ENCODE data around the gene REPS1.
"Not testable (repeated sequence)": the region's sequence is repeated elsewhere in the genome, so short reads cannot be mapped to it uniquely, and the experiment has no call there.

The REPS1 gene

GRCh38 chr6:138948004-138948403, 40.0 kb downstream of the REPS1 start:
- DNase-seq (ENCODE audit: low spot score), result no peak
- in situ Hi-C loops (cut with MboI; ENCODE audit: low sequenced_read_pairs, unreplicated experiment), result no loop called here
- TF ChIP-seq CTCF (IDR thresholded peaks at IDR 0.05; ENCODE audit: borderline replicate concordance, control extremely low read depth, extremely low read depth, insufficient read depth, missing control alignments), result no peak

- no peak for DNase-seq (ENCODE audit: low spot score)
- no peak for TF ChIP-seq CTCF (IDR thresholded peaks at IDR 0.05; ENCODE audit: borderline replicate concordance, control extremely low read depth, extremely low read depth, insufficient read depth, missing control alignments)
- in situ Hi-C loops (cut with MboI; ENCODE audit: low sequenced_read_pairs, unreplicated experiment), result no loop called here
These were observed 42.7 kb downstream of the REPS1 start for GRCh38 chr6:138945354-138945753.

- in situ Hi-C loops (cut with MboI; ENCODE audit: low sequenced_read_pairs, unreplicated experiment), result no loop called here
- peak; percentile 23 for DNase-seq (ENCODE audit: low spot score)
- TF ChIP-seq CTCF (IDR thresholded peaks at IDR 0.05; ENCODE audit: borderline replicate concordance, control extremely low read depth, extremely low read depth, insufficient read depth, missing control alignments), result no peak
These were observed 43.6 kb downstream of the REPS1 start for GRCh38 chr6:138944412-138944811.

GRCh38 chr6:138943089-138943625, 44.9 kb downstream of the REPS1 start:
- in situ Hi-C loops (cut with MboI; ENCODE audit: low sequenced_read_pairs, unreplicated experiment), result no loop called here
- DNase-seq (ENCODE audit: low spot score), result no peak
- no peak for TF ChIP-seq CTCF (IDR thresholded peaks at IDR 0.05; ENCODE audit: borderline replicate concordance, control extremely low read depth, extremely low read depth, insufficient read depth, missing control alignments)

- DNase-seq (ENCODE audit: low spot score); in situ Hi-C loops (cut with MboI; ENCODE audit: low sequenced_read_pairs, unreplicated experiment): not testable (repeated sequence)
These were observed 51.2 kb downstream of the REPS1 start for GRCh38 chr6:138936873-138937272.

GRCh38 chr6:138931660-138932059, 56.4 kb downstream of the REPS1 start:
- no peak for TF ChIP-seq CTCF (IDR thresholded peaks at IDR 0.05; ENCODE audit: borderline replicate concordance, control extremely low read depth, extremely low read depth, insufficient read depth, missing control alignments)
- DNase-seq (ENCODE audit: low spot score), result peak; percentile 20
- in situ Hi-C loops (cut with MboI; ENCODE audit: low sequenced_read_pairs, unreplicated experiment), result no loop called here

- TF ChIP-seq CTCF (IDR thresholded peaks at IDR 0.05; ENCODE audit: borderline replicate concordance, control extremely low read depth, extremely low read depth, insufficient read depth, missing control alignments), result no peak
- in situ Hi-C loops (cut with MboI; ENCODE audit: low sequenced_read_pairs, unreplicated experiment), result no loop called here
- DNase-seq (ENCODE audit: low spot score), result no peak
These were observed 61.5 kb downstream of the REPS1 start for GRCh38 chr6:138926579-138926978.
